HG03520 (cell line): ENCODE results near the gene SETBP1.

Source experiments
- ATAC-seq: cut with Tn5 transposase; IDR thresholded peaks from one replicate; pipeline ENCODE4 v1.9.1; 2021; ENCODE audit warnings: mild to moderate bottlenecking, moderate library complexity; ENCODE audit not compliant: unreplicated experiment

The SETBP1 gene

DNA sequence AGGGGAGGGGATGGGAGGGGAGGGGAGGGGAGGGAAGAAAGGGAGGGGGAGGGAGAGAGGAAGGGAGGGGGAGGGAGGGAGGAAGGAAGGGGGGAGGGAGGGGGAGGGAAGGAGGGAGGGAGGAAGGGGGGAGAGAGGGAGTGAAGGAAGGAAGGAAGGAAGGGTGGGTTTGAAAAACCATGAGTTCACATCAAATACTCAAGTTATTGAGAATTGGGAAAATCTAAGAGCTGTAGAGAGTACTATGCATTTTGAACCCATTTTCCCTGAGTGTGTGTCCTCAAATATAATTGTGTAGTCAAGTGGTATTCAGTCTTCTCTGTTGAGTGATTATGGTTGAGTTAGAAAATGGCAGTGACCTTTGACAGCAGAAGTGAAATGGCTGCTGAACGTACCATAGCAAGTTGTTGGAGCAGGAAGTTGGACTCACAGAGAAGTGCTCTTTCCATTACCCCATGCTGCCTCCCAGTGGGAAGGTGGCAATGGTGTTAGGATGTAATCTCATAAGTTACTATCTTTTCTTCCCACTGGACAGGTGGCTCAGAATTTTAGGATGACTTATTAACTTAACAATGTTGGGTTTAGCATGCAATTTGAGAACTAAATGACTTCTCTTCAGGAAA lies 214.6 kb downstream of the SETBP1 start:
- ATAC-seq: no peak

DNA sequence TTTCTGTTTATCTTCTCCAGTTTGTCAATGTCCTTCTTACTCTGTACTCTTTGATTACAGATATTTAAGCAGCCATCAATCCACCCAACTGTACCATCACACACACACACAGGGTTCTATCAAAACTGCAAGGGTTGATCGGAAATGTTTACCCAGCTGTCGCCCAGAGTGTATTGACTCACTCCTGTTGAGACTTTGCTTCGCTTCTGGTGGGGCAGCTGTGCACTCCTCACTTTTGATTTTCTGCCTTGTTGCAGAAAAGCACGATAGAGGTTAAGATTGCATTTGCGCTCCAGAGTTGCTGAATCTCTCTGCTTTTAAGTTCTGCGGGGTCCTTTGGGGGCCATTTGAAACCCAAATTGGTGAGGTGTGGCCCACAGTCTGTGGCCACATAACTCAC lies 216.2 kb downstream of the SETBP1 start:
- no peak for ATAC-seq

DNA sequence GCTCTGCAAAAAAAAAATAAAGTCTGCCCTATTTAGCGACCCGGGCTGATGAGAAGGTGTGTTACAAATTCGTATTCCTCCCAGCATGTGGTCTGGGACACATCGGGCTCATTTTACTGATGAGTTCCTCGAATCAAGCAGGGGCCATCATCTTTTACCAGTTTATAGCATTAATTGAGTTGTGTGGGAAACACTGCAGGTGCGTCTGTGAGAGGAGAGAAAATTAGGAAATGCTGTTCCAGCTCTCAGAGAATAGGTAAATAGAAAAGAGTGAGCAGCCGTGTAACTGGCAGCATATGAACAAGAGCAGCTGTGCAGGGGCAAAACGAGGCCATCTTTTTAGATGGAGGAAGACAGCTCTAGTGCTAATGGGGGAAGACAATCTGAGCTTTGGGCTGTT lies 216.7 kb downstream of the SETBP1 start:
- no peak for ATAC-seq

DNA sequence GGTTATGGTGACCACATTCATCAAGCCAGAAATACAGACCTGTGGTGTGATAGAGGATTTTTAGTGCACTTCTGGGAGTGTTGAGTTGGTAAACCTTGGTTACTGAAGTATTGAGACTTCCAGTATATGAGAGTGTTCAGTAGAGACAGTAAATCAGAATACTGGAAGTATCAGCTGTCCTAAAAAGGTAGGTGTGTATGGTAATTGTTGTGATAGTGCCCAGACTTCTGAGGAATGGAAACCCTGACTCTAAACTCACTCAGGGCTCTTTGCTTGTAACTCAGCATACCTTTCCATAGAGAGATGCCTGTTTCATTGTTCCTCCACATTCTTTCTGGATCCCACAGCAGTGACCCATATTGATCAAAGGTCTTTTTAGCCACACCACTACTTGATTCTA lies 217.1 kb downstream of the SETBP1 start:
- ATAC-seq: no peak

GRCh38 chr18:44898498-44898897 lies 217.8 kb downstream of the SETBP1 start:
- ATAC-seq: no peak

DNA sequence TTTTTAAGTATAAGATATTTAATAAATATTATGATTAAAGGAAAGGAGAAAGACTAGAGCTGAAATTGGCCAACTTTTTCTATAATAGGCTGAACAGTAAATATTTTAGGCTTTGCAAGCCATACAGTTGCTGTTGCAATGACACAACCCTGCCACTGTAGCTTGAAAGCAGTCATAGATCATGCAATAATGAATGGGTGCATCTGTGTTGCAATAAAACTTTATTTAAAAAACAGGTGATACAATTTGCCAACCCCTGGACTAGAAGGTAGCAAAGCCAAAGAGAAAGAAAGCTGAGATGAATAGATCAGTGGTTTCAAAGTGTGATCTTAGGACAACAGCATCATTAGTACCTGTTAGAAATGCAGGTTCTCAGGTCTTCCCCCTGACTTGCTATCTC lies 219.1 kb downstream of the SETBP1 start:
- no peak for ATAC-seq

- no peak for ATAC-seq
These were observed 219.9 kb downstream of the SETBP1 start for GRCh38 chr18:44900627-44901026.

GRCh38 chr18:44901283-44901682 lies 220.6 kb downstream of the SETBP1 start:
- ATAC-seq: no peak

DNA sequence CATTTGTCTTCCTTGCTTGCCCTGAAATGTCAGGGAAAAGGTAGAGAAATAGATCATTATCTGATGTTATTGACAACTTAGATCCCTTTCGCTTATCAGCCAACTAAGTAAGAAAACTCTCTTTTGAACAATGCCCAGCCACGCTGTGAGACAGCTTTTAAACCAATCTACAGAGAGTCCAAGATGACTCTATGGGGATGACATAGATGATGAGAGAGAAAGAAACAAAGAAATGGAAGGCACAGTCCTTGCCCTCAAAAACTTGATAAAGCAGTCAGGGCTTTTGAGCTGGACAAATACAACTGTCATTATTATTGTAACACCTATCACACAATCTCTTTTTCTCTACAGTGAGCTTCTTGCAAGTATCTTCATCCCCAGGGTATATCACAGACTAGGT lies 222.6 kb downstream of the SETBP1 start:
- no peak for ATAC-seq

GRCh38 chr18:44904768-44905167 lies 224.1 kb downstream of the SETBP1 start:
- ATAC-seq: no peak

DNA sequence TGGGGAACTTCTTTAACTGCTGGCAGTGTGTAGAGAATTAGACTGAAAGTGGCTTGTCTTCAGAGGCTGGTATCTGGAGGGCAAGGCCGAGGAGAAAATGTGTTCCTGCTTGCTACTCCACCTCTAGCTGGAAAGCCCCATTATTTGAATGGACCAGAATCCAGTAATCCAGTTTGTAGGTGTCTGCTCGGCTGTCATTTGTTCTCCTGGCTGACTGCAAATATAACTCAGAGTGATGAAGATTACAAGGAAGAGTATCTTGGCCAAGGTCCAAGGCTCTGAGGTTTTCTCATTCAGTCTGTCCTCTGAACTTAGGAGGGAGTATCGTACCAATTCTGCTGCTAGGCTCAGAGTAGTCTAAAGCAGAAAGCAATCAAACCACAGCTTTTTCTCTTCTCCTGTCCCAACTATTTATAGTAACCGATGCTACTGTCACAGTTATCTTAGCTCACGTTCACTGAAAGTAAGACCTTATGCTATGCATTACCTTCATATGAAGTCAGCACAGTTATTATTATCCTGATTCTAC lies 228.6 kb downstream of the SETBP1 start:
- peak; percentile 85 for ATAC-seq

DNA sequence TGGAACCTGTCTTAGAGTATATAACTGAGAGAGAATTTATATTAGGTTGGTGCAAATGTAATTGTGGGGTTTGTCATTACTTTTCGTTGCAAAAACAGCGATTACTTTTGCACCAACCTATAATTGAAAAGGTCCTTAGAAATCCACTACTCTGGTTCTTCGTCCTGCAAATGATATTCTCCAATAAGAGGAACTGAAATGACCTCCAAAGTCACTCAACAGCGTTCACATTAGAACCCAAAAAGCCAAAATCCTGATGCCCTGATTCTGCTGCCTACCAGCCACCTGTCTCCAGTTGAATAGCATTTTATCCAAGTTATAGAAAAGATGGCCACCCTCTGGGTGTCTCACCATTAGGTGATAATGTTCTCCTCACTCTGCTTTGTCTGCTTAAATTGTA lies 230.6 kb downstream of the SETBP1 start:
- ATAC-seq: no peak

GRCh38 chr18:44911773-44912172 lies 231.1 kb downstream of the SETBP1 start:
- no peak for ATAC-seq

GRCh38 chr18:44912740-44913478 lies 232.2 kb downstream of the SETBP1 start:
- ATAC-seq: no peak

GRCh38 chr18:44914028-44914427 lies 233.3 kb downstream of the SETBP1 start:
- no peak for ATAC-seq

- no peak for ATAC-seq
These were observed 234.5 kb downstream of the SETBP1 start for GRCh38 chr18:44915213-44915612.

DNA sequence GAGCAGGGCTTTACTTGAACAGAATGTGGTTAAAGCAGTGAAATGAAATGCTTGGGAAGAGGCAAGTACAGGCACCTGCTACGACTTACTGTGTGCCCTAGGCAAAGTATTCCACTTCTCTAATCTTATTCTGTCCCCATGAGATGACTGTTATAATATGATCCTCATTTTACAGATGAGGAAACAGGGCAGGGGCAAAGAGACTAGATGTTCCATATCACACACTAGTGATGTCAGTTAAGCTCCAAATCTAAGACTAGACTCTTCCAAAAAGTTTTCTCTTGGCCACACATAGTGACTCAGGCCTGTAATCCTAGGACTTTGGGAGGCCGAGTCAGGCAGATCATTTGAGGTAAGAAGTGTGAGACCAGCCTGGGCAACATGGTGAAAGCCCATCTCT lies 235.0 kb downstream of the SETBP1 start:
- ATAC-seq: no peak

- ATAC-seq: no peak
These were observed 235.9 kb downstream of the SETBP1 start for GRCh38 chr18:44916429-44917207.

- ATAC-seq: no peak
These were observed 236.8 kb downstream of the SETBP1 start for GRCh38 chr18:44917216-44918141.

DNA sequence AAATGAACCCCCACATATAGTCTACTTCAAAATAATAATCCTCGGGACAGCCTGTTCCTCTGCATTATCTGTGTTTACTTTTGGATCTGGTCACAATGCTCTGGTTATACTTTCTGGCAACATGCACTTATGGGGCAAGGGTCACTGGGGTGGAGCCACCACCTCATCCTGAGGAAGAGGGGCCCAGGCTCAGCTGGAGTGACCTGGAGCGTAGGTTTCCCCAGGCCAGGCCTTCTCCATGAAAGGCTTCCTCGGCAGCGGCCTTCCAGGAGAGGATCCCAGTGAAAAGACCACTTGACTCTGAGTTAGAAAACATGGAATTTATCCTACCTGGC lies 237.4 kb downstream of the SETBP1 start:
- no peak for ATAC-seq

DNA sequence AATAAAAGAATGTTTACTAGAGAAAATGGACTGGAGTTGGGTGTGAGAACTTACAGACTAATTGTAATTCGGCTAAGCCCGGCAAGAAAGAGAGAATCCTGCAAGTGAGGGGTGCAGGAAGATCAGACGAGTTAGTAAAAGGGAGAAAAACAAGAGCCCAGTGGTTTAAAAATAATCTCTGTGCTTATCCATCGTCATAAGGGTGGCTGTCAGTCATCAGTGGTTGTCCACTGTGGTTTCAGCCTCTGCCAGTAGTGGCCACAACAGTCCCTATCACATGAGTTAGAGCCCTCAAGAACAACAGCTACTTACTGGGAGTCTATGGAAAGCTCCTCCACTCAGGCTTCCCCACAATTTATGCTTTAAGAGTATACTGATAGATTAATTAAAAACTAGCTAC lies 239.8 kb downstream of the SETBP1 start:
- no peak for ATAC-seq
